Kidney epithelial cell (primary cell): Measurements from ENCODE around the gene ZBTB38. TPM values are rescaled to one million over a fixed set of nuclear protein-coding genes. Genes with fewer than 3 reads are reported as not detected.
A peak's percentile ranks its signal among the peaks of the same experiment; 100 is the strongest.

ENCODE experiments used
- DNase-seq: peaks from one replicate; pipeline ENCODE4 v3.0.0-alpha.2; 2010; ENCODE audit warnings: low read depth
- H3K27me3 ChIP-seq: 2 replicates; pipeline ENCODE4 v1.6.0; 2011; ENCODE audit warnings: low read length; ENCODE audit not compliant: control insufficient read depth, insufficient read depth
- H3K36me3 ChIP-seq: 2 replicates; pipeline ENCODE4 v1.5.1; 2011; ENCODE audit warnings: low read length; ENCODE audit not compliant: control insufficient read depth, insufficient read depth
- H3K4me3 ChIP-seq: 2 replicates; pipeline ENCODE4 v1.5.1; 2011; ENCODE audit warnings: low read depth, mild to moderate bottlenecking, control low read depth, low read length
- total RNA-seq: library from RNA; depleted of rRNA; stranded (reverse); fragments of >200 nt; gene quantifications from 2 replicates; pipeline ENCODE4 v1.2.3, GENCODE V29; 2015
- TF ChIP-seq, protein P1 (sequence below): IDR thresholded peaks from 2 replicates; pipeline ENCODE4 v1.5.1; 2011; ENCODE audit warnings: mild to moderate bottlenecking, moderate library complexity, low read length, control low read depth, inconsistent platforms; ENCODE audit not compliant: insufficient read depth, poor library complexity, severe bottlenecking

The ZBTB38 gene, protein sequence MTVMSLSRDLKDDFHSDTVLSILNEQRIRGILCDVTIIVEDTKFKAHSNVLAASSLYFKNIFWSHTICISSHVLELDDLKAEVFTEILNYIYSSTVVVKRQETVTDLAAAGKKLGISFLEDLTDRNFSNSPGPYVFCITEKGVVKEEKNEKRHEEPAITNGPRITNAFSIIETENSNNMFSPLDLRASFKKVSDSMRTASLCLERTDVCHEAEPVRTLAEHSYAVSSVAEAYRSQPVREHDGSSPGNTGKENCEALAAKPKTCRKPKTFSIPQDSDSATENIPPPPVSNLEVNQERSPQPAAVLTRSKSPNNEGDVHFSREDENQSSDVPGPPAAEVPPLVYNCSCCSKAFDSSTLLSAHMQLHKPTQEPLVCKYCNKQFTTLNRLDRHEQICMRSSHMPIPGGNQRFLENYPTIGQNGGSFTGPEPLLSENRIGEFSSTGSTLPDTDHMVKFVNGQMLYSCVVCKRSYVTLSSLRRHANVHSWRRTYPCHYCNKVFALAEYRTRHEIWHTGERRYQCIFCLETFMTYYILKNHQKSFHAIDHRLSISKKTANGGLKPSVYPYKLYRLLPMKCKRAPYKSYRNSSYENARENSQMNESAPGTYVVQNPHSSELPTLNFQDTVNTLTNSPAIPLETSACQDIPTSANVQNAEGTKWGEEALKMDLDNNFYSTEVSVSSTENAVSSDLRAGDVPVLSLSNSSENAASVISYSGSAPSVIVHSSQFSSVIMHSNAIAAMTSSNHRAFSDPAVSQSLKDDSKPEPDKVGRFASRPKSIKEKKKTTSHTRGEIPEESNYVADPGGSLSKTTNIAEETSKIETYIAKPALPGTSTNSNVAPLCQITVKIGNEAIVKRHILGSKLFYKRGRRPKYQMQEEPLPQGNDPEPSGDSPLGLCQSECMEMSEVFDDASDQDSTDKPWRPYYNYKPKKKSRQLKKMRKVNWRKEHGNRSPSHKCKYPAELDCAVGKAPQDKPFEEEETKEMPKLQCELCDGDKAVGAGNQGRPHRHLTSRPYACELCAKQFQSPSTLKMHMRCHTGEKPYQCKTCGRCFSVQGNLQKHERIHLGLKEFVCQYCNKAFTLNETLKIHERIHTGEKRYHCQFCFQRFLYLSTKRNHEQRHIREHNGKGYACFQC (N-terminal part only)
- 85.4 and 87.0 TPM in 2 replicates for total RNA-seq

DNA sequence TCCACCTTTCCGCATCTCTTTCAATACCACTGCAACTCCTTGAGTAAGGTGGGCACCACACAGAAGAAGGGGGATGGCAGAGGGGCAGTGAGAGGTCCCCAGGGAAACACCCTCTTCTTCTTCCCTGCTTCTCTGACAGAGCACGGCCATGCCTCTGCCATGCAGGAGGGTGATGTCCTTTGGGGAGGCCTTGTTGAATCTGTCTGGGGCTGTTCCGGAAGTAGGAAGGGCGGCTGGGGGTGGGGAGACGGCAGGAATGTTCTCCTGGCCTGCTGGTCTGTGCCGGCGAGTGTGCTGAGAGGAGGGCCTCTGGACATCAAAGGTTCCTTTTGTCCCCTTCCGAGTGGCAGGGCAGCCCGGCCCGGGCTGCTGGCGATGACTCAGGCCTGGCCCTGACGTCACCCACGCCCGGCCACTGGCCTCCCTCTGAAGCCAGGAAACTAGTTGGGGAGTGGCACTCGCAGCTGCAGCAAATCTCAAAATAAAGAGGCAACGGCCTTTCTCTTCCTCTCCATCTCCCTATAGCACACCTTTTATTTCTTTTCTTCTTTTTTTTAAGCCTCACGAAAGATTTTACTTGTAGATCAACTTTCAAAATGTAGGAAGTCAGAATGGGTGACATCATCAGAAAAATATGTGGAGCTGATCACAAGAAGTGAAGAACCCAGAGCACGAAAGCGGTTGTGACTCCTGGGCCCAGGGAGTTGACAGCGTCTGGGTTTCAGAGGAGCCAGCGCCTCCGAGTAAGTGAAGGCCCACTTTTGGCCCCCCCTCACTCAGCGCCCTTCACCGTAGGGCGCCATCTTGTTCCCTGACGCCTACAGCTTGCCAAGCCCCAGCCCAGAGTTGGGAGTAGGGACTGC lies at the start of gene ZBTB38:
Gene ZBTB38 (plus strand): TSS at position 443 of the 863 bp plus-strand sequence. CDS start 73,885 bp downstream, outside the sequence.
- DNase-seq = peak; percentile 86
- TF ChIP-seq, protein P1, sequence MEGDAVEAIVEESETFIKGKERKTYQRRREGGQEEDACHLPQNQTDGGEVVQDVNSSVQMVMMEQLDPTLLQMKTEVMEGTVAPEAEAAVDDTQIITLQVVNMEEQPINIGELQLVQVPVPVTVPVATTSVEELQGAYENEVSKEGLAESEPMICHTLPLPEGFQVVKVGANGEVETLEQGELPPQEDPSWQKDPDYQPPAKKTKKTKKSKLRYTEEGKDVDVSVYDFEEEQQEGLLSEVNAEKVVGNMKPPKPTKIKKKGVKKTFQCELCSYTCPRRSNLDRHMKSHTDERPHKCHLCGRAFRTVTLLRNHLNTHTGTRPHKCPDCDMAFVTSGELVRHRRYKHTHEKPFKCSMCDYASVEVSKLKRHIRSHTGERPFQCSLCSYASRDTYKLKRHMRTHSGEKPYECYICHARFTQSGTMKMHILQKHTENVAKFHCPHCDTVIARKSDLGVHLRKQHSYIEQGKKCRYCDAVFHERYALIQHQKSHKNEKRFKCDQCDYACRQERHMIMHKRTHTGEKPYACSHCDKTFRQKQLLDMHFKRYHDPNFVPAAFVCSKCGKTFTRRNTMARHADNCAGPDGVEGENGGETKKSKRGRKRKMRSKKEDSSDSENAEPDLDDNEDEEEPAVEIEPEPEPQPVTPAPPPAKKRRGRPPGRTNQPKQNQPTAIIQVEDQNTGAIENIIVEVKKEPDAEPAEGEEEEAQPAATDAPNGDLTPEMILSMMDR = no peak
- no peaks in the 10 kb centered on the region for H3K36me3 ChIP-seq
- H3K4me3 ChIP-seq = no peak within 1 kb of the TSS
- no peaks in the 10 kb centered on the region for H3K27me3 ChIP-seq

DNA sequence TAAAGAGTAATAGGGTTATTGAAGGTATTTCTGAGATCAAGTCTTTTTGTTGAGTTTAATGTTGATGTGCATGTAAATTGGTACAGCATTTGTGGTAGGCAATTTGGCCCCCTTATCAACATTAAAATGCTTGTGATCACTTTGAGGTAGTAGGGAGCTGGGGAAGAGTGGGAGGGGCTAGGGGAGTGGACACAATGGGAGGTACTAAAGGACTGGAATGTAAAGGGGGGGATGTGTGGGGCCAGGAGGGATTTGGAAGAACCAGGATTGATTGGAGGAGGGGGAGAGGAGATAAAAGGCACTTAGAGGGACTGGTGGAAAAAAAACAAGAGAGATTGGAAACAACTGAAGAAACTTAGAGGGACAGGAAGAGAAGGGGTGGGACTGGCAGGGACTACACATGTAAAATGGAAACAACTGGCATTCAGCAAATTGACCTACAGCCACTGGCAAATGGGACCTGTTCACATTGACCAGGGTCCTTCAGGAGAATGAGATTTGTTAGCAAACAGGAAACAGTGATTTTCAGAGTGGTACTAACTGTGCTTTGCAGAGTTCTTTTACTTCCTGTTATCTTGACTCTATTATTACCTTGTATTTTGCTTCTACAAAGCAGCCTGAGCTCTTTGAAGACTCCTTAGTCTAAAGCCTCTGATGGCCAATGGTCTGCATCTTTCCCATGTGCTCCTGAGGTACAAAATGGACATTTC lies 47.8 kb upstream of the ZBTB38 start:
- Histone ChIP-seq H3K4me3 (no peak overlapping the region), H3K27me3 (no peaks in the 10 kb centered on the region), H3K36me3 (no peaks in the 10 kb centered on the region)
- no peak for DNase-seq
- TF ChIP-seq, protein P1 = no peak

DNA sequence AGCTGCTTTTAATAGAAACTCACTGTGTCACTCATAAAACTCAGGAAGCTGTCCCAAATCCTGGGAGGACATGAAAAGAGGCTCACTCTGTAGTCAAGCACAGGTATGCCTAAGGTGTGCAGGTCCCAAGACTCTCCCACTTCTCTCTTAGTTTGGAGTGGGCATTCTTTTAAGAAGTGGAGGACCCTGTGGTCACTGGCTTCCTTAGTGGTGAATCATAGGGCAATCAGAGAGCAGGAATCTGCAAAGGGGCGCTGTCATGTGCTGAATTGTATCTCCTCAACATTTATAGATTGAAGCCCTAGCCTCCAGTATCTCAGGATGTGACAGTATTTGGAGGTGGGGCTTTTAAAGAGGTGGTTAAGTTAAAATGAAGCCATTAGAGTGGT lies 47.2 kb upstream of the ZBTB38 start:
- Histone ChIP-seq H3K36me3 (no peaks in the 10 kb centered on the region), H3K27me3 (no peaks in the 10 kb centered on the region), H3K4me3 (no peak overlapping the region)
- TF ChIP-seq, protein P1 = no peak
- DNase-seq = no peak

DNA sequence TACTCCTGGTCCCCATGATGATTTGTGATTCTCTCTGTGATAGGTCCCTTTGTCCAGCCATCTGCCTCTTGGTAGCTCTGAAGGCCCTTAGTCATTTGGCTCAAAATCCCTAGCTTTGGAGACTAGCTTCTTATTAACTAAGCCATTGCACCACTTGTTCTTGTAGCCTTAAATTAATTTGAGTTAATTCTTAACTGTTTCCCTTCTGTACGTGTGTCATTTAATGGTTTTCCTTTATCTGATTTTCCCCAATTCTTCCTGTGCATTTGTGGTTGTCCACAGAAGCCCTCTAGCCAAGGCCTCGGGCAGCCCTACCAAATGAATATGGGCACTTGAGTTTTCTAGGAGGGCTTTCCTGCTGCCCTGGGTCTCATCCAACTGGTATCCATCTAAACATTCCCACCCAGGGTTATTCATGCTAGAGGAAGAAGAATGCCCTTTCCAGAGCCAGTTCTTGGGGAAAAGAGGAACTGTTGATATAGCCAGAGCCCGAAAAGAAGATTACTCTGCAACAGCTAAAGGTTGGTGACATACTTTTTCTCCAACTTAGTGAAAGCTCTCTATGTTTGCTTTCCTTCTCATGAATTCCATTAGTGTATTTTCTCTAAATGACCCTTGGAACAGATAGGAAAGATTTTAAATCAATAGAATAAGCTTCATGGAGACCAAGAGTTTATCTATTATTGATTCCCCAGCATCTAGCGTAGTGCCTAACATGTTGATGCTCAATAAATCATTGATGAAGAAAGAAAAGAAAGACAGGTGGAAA lies 44.2 kb upstream of the ZBTB38 start:
- H3K4me3 ChIP-seq = peak overlapping the region; percentile 51
- DNase-seq = peak; percentile 77
- TF ChIP-seq, protein P1 = no peak
- no peaks in the 10 kb centered on the region for H3K36me3 ChIP-seq
- H3K27me3 ChIP-seq = no peaks in the 10 kb centered on the region
